H1 (cell line): ENCODE data around the gene HNF4A.

Experiments
- CEBPB ChIP-seq: IDR thresholded peaks from 2 replicates; pipeline ENCODE4 v1.6.1; 2012; ENCODE audit warnings: low read depth, low read length
- CREB1 ChIP-seq: IDR thresholded peaks from 2 replicates; pipeline ENCODE4 v1.6.1; 2012; ENCODE audit warnings: inconsistent platforms
- EGR1 ChIP-seq: IDR thresholded peaks from 2 replicates; pipeline ENCODE4 v1.6.1; 2011; ENCODE audit warnings: low read depth, low read length, borderline replicate concordance
- EZH2 ChIP-seq: fragments of 200-600 bp; sonication (generic); IDR thresholded peaks from 2 replicates; pipeline ENCODE4 v1.7.1; 2012; ENCODE audit warnings: low read depth, mild to moderate bottlenecking, moderate library complexity, low read length, inconsistent platforms; ENCODE audit not compliant: severe bottlenecking
- NRF1 ChIP-seq: IDR thresholded peaks from 2 replicates; pipeline ENCODE4 v1.6.1; 2011; ENCODE audit warnings: mild to moderate bottlenecking, low read depth, low read length, improper control_type of control experiment
- POLR2A ChIP-seq, 2 experiments: IDR thresholded peaks; 1 replicate in 1 of 2; 2 replicates in 1 of 2; pipeline ENCODE4 v1.6.1; 2011; ENCODE audit warnings: low read depth in 2 of 2, low read length in 2 of 2, mild to moderate bottlenecking in 2 of 2; ENCODE audit errors: control extremely low read depth in 1 of 2
- RXRA ChIP-seq: IDR thresholded peaks from 2 replicates; pipeline ENCODE4 v1.6.1; 2011; ENCODE audit warnings: low read depth, mild to moderate bottlenecking, low read length, moderate library complexity; ENCODE audit not compliant: insufficient read depth
- SUZ12 ChIP-seq: fragments of 200-600 bp; sonication (generic); IDR thresholded peaks from 2 replicates; pipeline ENCODE4 v1.6.1; 2012; ENCODE audit warnings: mild to moderate bottlenecking, inconsistent platforms, low read length, moderate library complexity, mixed read lengths
- TF ChIP-seq, protein P1 (sequence below), 3 experiments: IDR thresholded peaks; 1 replicate in 2 of 3; 2 replicates in 1 of 3; pipeline versions ENCODE4 v1.5.1 to v1.6.1; 2011; ENCODE audit warnings: low read length in 3 of 3, mild to moderate bottlenecking in 3 of 3, inconsistent platforms in 2 of 3, low read depth in 1 of 3, moderate library complexity in 1 of 3; ENCODE audit not compliant: insufficient read depth in 1 of 3; ENCODE audit errors: control extremely low read depth in 1 of 3

DNA sequence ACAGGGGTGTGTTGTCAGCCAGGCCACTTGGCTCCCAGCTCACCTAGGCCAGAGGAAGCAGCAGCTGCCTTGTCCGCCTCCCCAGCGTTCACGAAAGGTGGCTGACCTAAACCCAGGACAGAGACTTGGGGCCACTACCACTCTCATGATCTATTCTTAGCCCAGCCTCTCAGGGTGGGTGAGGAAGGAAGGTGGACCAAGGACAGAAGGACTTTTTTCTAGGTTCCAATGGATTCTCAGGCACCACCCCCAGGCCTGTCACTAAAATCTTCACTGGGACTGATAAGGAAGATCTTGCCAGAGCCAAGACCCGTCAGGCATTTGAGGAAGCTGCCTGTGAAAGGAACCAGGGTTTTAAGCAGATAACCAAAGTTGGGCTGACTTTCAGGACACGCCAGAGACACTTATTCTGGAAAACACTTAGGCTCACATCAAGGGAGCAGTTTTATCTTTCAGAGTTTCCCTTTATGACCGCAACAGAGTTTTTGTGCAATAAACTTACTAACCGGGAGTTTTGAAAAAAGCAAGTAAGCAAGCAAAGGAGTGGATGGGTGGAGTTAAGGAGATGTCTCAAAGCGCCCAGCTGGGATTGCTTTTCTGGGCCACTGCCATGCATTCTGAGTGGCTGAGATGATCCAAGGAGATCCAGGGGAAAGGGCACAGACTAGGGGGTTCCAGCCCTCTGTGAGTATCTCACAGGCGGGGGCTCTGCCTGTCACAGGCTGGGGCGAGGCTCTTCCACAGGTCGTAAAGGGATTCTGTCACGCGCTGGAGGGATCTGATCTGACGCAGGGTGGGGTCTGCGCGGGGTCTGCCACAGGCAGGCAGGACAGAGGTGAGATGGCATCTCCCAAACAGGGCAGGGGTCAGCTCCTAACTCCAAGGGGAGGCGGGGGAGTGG is 45.5 kb upstream of the HNF4A start:
- TF ChIP-seq EGR1 (no peak), CEBPB (no peak), RXRA (no peak), EZH2 (no peak), SUZ12 (no peak), CREB1 (no peak), POLR2A (IDR thresholded peaks at IDR 0.05; ENCODE audit: control extremely low read depth in 1 of 2, low read depth in 2 of 2, low read length in 2 of 2) (no peak), NRF1 (no peak)
- TF ChIP-seq, protein P1, sequence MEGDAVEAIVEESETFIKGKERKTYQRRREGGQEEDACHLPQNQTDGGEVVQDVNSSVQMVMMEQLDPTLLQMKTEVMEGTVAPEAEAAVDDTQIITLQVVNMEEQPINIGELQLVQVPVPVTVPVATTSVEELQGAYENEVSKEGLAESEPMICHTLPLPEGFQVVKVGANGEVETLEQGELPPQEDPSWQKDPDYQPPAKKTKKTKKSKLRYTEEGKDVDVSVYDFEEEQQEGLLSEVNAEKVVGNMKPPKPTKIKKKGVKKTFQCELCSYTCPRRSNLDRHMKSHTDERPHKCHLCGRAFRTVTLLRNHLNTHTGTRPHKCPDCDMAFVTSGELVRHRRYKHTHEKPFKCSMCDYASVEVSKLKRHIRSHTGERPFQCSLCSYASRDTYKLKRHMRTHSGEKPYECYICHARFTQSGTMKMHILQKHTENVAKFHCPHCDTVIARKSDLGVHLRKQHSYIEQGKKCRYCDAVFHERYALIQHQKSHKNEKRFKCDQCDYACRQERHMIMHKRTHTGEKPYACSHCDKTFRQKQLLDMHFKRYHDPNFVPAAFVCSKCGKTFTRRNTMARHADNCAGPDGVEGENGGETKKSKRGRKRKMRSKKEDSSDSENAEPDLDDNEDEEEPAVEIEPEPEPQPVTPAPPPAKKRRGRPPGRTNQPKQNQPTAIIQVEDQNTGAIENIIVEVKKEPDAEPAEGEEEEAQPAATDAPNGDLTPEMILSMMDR (IDR thresholded peaks at IDR 0.05; ENCODE audit: control extremely low read depth in 1 of 3, insufficient read depth in 1 of 3, low read depth in 1 of 3, low read length in 3 of 3): no peak
